SK-N-SH (cell line): ENCODE measurements around the gene DNPEP. TPM values are rescaled to one million over a fixed set of nuclear protein-coding genes. Genes with fewer than 3 reads are reported as not detected.

Experiments
- CTCF ChIA-PET: fragments of 300-600, 350-600 bp; formaldehyde crosslinking; extraction: SDS; loops from one replicate; lab custom pipeline; 2021; lab: Yijun Ruan, JAX
- POLR2A ChIA-PET: fragments of 350-600 bp; sonication (Branson Sonifier 250); formaldehyde crosslinking; extraction: SDS; loops from one replicate; lab custom pipeline; 2020; ENCODE audit warnings: antibody characterized with exemption, inconsistent platforms; lab: Yijun Ruan, JAX
- DNase-seq: peaks from one replicate; pipeline ENCODE4 v3.0.0; 2012
- H2AFZ ChIP-seq: fragments of 200-600 bp; sonication (generic); 2 replicates; pipeline ENCODE4 v1.8.1; 2016; ENCODE audit warnings: antibody characterized with exemption, mild to moderate bottlenecking, low read depth
- H3F3A ChIP-seq: fragments of 200-600 bp; sonication (generic); replicated peaks from 2 replicates; pipeline ENCODE3; 2016; ENCODE audit warnings: antibody characterized with exemption, mild to moderate bottlenecking; ENCODE audit not compliant: insufficient read depth
- H3K27ac ChIP-seq, 2 experiments: fragments of 200-500 bp in 1 of 2; fragments of 200-600 bp in 1 of 2; sonication (Bioruptor generic) in 1 of 2; sonication (generic), shearing (Covaris generic) in 1 of 2; 2 replicates each; pipeline versions ENCODE4 v1.5.1 to v1.6.1; 2014 to 2016; ENCODE audit warnings: low read depth in 2 of 2, inconsistent platforms in 1 of 2, low read length in 1 of 2, mild to moderate bottlenecking in 1 of 2, mixed read lengths in 1 of 2
- H3K27me3 ChIP-seq: fragments of 200-600 bp; sonication (generic), shearing (Covaris generic); 2 replicates; pipeline ENCODE4 v1.6.1; 2016; ENCODE audit warnings: mixed run types; ENCODE audit not compliant: insufficient read depth
- H3K36me3 ChIP-seq, 2 experiments: fragments of 200-500 bp in 1 of 2; fragments of 200-600 bp in 1 of 2; sonication (Bioruptor generic) in 1 of 2; sonication (generic) in 1 of 2; replicated peaks in 1 of 2; 2 replicates each; pipeline versions ENCODE3 to v1.5.1; 2014 to 2016; ENCODE audit warnings: low read length in 1 of 2, mild to moderate bottlenecking in 1 of 2; ENCODE audit not compliant: insufficient read depth in 2 of 2, control insufficient read depth in 1 of 2
- H3K4me1 ChIP-seq, 2 experiments: fragments of 200-500 bp in 1 of 2; fragments of 200-600 bp in 1 of 2; sonication (Bioruptor generic) in 1 of 2; sonication (generic), shearing (Covaris generic) in 1 of 2; 2 replicates each; pipeline versions ENCODE4 v1.5.1 to v1.6.1; 2014 to 2016; ENCODE audit warnings: low read depth in 1 of 2, low read length in 1 of 2, mixed run types in 1 of 2; ENCODE audit not compliant: insufficient read depth in 2 of 2, control insufficient read depth in 1 of 2
- H3K4me2 ChIP-seq: fragments of 200-600 bp; sonication (generic), shearing (Covaris generic); 2 replicates; pipeline ENCODE4 v1.6.1; 2017; ENCODE audit warnings: mixed run types
- H3K4me3 ChIP-seq, 2 experiments: fragments of 200-500 bp in 1 of 2; fragments of 200-600 bp in 1 of 2; sonication (Bioruptor generic) in 1 of 2; sonication (generic), shearing (Covaris generic) in 1 of 2; 2 replicates each; pipeline versions ENCODE4 v1.5.1 to v1.8.1; 2014 to 2016; ENCODE audit warnings: low read depth in 2 of 2, inconsistent platforms in 1 of 2, low read length in 1 of 2, mild to moderate bottlenecking in 1 of 2, mixed read lengths in 1 of 2, moderate library complexity in 1 of 2
- H3K79me2 ChIP-seq: fragments of 200-600 bp; sonication (generic); 2 replicates; pipeline ENCODE4 v1.8.1; 2017; ENCODE audit warnings: mild to moderate bottlenecking; ENCODE audit not compliant: insufficient read depth
- H3K9ac ChIP-seq: fragments of 200-600 bp; sonication (generic); 2 replicates; pipeline ENCODE4 v1.6.1; 2017; ENCODE audit warnings: mixed run types
- H3K9me2 ChIP-seq: fragments of 200-600 bp; sonication (generic); 2 replicates; pipeline ENCODE4 v1.6.1; 2017; ENCODE audit warnings: mixed run types
- H3K9me3 ChIP-seq: fragments of 200-600 bp; sonication (generic); 2 replicates; pipeline ENCODE4 v1.6.1; 2017; ENCODE audit warnings: mixed run types, mild to moderate bottlenecking, moderate library complexity
- H4K20me1 ChIP-seq: fragments of 200-600 bp; sonication (generic); 2 replicates; pipeline ENCODE4 v1.6.1; 2017; ENCODE audit warnings: mild to moderate bottlenecking, mixed run types; ENCODE audit not compliant: insufficient read depth
- CHD2 ChIP-seq: fragments of 150-350 bp; IDR thresholded peaks from 2 replicates; pipeline ENCODE4 v1.6.1; 2018; ENCODE audit warnings: low read length; ENCODE audit not compliant: partially characterized antibody
- EZH2phosphoT487 ChIP-seq: fragments of 200-600 bp; sonication (generic); IDR thresholded peaks from 2 replicates; pipeline ENCODE4 v1.6.1; 2017; ENCODE audit warnings: low read depth, mixed run types, mild to moderate bottlenecking, antibody characterized with exemption, moderate library complexity, borderline replicate concordance
- FOSL2 ChIP-seq: IDR thresholded peaks from 2 replicates; pipeline ENCODE4 v1.4.0; 2012; ENCODE audit warnings: low read depth, mild to moderate bottlenecking, moderate library complexity, borderline replicate concordance
- GABPA ChIP-seq: IDR thresholded peaks from 2 replicates; pipeline ENCODE4 v1.4.0; 2012; ENCODE audit warnings: low read depth, mild to moderate bottlenecking
- MEF2A ChIP-seq: IDR thresholded peaks from 2 replicates; pipeline ENCODE4 v1.4.0; 2012; ENCODE audit warnings: low read depth, borderline replicate concordance
- NFIC ChIP-seq: IDR thresholded peaks from 2 replicates; pipeline ENCODE4 v1.4.0; 2012; ENCODE audit warnings: borderline replicate concordance
- POLR2AphosphoS5 ChIP-seq: IDR thresholded peaks from 2 replicates; pipeline ENCODE4 v1.6.1; 2012; ENCODE audit warnings: low read depth, low read length
- RCOR1 ChIP-seq: fragments of 150-350 bp; IDR thresholded peaks from 2 replicates; pipeline ENCODE4 v1.6.1; 2017; ENCODE audit warnings: antibody characterized with exemption, low read length
- RFX5 ChIP-seq: IDR thresholded peaks from 2 replicates; pipeline ENCODE4 v1.6.1; 2012; ENCODE audit warnings: mild to moderate bottlenecking, improper control_type of control experiment, low read length
- RXRA ChIP-seq: IDR thresholded peaks from 2 replicates; pipeline ENCODE4 v1.4.0; 2012; ENCODE audit warnings: low read depth, mild to moderate bottlenecking, borderline replicate concordance
- SIN3A ChIP-seq: IDR thresholded peaks from 2 replicates; pipeline ENCODE4 v1.6.1; 2012; ENCODE audit warnings: low read depth, mild to moderate bottlenecking, low read length, moderate library complexity, borderline replicate concordance
- SMC3 ChIP-seq: IDR thresholded peaks from 2 replicates; pipeline ENCODE4 v1.6.1; 2012; ENCODE audit warnings: low read depth, low read length, improper control_type of control experiment
- TAF1 ChIP-seq: IDR thresholded peaks from 2 replicates; pipeline ENCODE4 v1.6.1; 2012; ENCODE audit warnings: low read depth, mild to moderate bottlenecking, low read length, moderate library complexity, borderline replicate concordance
- TCF12 ChIP-seq: IDR thresholded peaks from 2 replicates; pipeline ENCODE4 v1.4.0; 2012
- TEAD4 ChIP-seq: IDR thresholded peaks from 2 replicates; pipeline ENCODE4 v1.4.0; 2012; ENCODE audit warnings: mild to moderate bottlenecking, borderline replicate concordance; ENCODE audit not compliant: insufficient read depth
- whole genome bisulfite sequencing: methylation state at CpG from one replicate; pipeline ENCODE4 v1.1.6; 2017; ENCODE audit warnings: low lambda C conversion rate; 5-methylcytosine and 5-hydroxymethylcytosine counted together
- polyA plus RNA-seq, 3 experiments: library from polyadenylated mRNA; depleted of rRNA; stranded (reverse); fragments of >200 nt; gene quantifications; 2 replicates each; pipeline ENCODE4 v1.2.3, GENCODE V29; 2012
- TF ChIP-seq, protein P1 (sequence below): fragments of 150-350 bp; IDR thresholded peaks from 2 replicates; pipeline ENCODE4 v1.6.1; 2017; ENCODE audit warnings: antibody characterized with exemption, low read length, low read depth, borderline replicate concordance
- TF ChIP-seq, protein P2 (sequence below): IDR thresholded peaks from 2 replicates; pipeline ENCODE4 v1.4.0; 2012; ENCODE audit warnings: low read depth, borderline replicate concordance
- TF ChIP-seq, protein P3 (sequence below): IDR thresholded peaks from 2 replicates; pipeline ENCODE4 v1.4.0; 2012; ENCODE audit warnings: low read depth
- TF ChIP-seq, protein P4 (sequence below): fragments of 150-350 bp; IDR thresholded peaks from 2 replicates; pipeline ENCODE4 v1.6.1; 2016; ENCODE audit warnings: mild to moderate bottlenecking, low read depth, low read length
- TF ChIP-seq, protein P5 (sequence below): fragments of 200-600 bp; sonication (generic); IDR thresholded peaks from 2 replicates; pipeline ENCODE4 v1.6.1; 2017; ENCODE audit warnings: antibody characterized with exemption, mild to moderate bottlenecking, moderate library complexity

Gene DNPEP
- polyA plus RNA-seq, 1 of the 3 experiments (the other 2 are of a cell fraction) = 80.7 TPM

DNA sequence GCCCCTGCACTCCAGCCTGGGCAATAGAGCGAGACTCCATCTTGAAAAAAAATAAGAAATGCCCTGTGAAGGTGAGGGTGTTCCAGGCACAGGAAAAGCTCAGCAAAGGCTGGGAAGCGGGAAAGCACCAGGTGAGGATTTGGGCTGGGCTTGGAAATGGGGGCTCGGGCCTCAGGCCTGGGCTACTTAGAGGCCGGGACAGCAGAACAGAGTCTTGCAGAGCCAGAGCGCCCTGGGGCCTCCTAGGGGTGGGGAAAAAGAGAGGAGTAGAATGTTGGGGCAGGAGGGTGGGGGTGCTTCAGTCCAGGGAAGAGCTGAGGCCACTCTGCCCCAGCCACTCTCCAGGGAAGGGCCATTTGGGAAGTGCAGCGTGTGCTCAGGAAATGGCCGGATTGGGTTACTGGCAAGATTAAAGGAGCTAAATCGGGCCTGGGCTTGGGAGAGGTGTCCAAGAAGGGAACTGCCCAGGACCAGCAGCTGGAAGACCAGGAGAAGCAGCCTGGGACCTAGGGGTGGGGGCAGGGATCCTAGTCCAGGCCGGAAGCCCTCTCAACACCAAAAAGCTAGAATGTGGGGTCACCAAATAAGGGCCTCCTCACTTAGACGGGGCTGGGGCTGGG, 16.7 kb upstream of the DNPEP start:
- H3F3A ChIP-seq = peaks cover 9% of the 10 kb centered on the region
- H3K4me2 ChIP-seq = no peak overlapping the region
- POLR2A ChIA-PET = interaction anchor here (1.3 to 1.5 kb wide), 3 partner anchors 51 to 126 kb away, joined by 3 to 4 read pairs (median 4); no protein-coding TSS in a partner anchor
- no peak overlapping the region for H3K9ac ChIP-seq
- DNase-seq = no peak
- CTCF ChIA-PET = interaction anchor here (0.8 to 10.1 kb wide), 29 partner anchors 8 to 285 kb away, joined by 3 to 256 read pairs (median 13); partner anchors contain the start of genes CHPF, DES, DNAJB2 and DNPEP
- no peaks in the 10 kb centered on the region for H3K79me2 ChIP-seq
- H3K4me3 ChIP-seq = no peak overlapping the region
- TF ChIP-seq SIN3A = no peak
- TF ChIP-seq, protein P1, sequence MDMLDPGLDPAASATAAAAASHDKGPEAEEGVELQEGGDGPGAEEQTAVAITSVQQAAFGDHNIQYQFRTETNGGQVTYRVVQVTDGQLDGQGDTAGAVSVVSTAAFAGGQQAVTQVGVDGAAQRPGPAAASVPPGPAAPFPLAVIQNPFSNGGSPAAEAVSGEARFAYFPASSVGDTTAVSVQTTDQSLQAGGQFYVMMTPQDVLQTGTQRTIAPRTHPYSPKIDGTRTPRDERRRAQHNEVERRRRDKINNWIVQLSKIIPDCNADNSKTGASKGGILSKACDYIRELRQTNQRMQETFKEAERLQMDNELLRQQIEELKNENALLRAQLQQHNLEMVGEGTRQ = no peak
- TF ChIP-seq, all 33 proteins: peak for 0
- Histone ChIP-seq H3K36me3 (no peaks in the 10 kb centered on the region), H3K9me2 (no peaks in the 10 kb centered on the region), H3K27me3 (no peaks in the 10 kb centered on the region), H3K9me3 (no peaks in the 10 kb centered on the region), H4K20me1 (no peaks in the 10 kb centered on the region), H2AFZ (no peak overlapping the region), H3K4me1 (peaks cover 19 to 24% of the 10 kb centered on the region in 2 experiments; a peak in 3 of 4 replicates), H3K27ac (no peak overlapping the region)
- WGBS = 97% methylated on average over 10 of the region's 10 CpGs

DNA sequence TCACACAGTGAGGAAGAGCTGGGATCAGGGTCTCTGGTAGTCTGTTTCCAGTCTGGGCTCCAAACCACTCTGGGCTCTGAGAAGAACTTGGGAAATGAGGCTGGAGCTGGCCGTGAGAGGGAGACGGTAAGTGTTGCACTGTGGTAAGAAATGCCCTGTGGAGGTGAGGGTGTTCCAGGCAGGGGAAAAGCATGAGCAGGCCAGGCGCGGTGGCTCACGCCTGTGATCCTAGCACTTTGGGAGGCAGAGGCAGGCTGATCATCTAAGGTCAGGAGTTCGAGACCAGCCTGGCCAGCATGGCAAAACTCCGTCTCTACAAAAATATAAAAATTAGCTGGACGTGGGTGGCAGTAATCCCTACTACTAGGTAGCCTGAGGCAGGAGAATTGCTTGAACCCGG, 16.1 kb upstream of the DNPEP start:
- ChIA-PET POLR2A (interaction anchor here (1.5 kb wide), 1 partner anchor 106 kb away, joined by 4 read pairs; no protein-coding TSS in a partner anchor), CTCF (interaction anchor here (0.6 to 10.1 kb wide), 37 partner anchors 9 to 285 kb away, joined by 3 to 256 read pairs (median 12); partner anchors contain the start of genes ASIC4, CHPF, DES and DNAJB2)
- Histone ChIP-seq H3F3A (peaks cover 9% of the 10 kb centered on the region), H3K9me3 (no peaks in the 10 kb centered on the region), H3K4me3 (no peak overlapping the region), H2AFZ (no peak overlapping the region), H3K79me2 (no peaks in the 10 kb centered on the region), H4K20me1 (no peaks in the 10 kb centered on the region), H3K9me2 (no peaks in the 10 kb centered on the region), H3K27me3 (no peaks in the 10 kb centered on the region), H3K9ac (no peak overlapping the region), H3K36me3 (no peaks in the 10 kb centered on the region), H3K27ac (no peak overlapping the region), H3K4me2 (no peak overlapping the region), H3K4me1 (peaks cover 19 to 24% of the 10 kb centered on the region in 2 experiments; a peak in 3 of 4 replicates)
- 91% methylated on average over 9 of the region's 9 CpGs for WGBS
- DNase-seq = no peak
- TF ChIP-seq FOSL2 = no peak
- TF ChIP-seq TCF12 = no peak
- no peak for TF ChIP-seq TEAD4
- no peak for TF ChIP-seq NFIC
- no peak for TF ChIP-seq SMC3
- TF ChIP-seq, protein P2, sequence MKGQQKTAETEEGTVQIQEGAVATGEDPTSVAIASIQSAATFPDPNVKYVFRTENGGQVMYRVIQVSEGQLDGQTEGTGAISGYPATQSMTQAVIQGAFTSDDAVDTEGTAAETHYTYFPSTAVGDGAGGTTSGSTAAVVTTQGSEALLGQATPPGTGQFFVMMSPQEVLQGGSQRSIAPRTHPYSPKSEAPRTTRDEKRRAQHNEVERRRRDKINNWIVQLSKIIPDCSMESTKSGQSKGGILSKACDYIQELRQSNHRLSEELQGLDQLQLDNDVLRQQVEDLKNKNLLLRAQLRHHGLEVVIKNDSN = no peak
- TF ChIP-seq SIN3A = no peak
- TF ChIP-seq RFX5 = no peak
- no peak for TF ChIP-seq TAF1
- no peak for TF ChIP-seq CHD2
- TF ChIP-seq, protein P3, sequence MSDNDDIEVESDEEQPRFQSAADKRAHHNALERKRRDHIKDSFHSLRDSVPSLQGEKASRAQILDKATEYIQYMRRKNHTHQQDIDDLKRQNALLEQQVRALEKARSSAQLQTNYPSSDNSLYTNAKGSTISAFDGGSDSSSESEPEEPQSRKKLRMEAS = no peak
- no peak for TF ChIP-seq POLR2AphosphoS5
- TF ChIP-seq RXRA = no peak
- TF ChIP-seq, protein P1 = no peak
- TF ChIP-seq, protein P4, sequence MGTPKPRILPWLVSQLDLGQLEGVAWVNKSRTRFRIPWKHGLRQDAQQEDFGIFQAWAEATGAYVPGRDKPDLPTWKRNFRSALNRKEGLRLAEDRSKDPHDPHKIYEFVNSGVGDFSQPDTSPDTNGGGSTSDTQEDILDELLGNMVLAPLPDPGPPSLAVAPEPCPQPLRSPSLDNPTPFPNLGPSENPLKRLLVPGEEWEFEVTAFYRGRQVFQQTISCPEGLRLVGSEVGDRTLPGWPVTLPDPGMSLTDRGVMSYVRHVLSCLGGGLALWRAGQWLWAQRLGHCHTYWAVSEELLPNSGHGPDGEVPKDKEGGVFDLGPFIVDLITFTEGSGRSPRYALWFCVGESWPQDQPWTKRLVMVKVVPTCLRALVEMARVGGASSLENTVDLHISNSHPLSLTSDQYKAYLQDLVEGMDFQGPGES = no peak
- no peak for TF ChIP-seq MEF2A
- no peak for TF ChIP-seq EZH2phosphoT487
- TF ChIP-seq, protein P5, sequence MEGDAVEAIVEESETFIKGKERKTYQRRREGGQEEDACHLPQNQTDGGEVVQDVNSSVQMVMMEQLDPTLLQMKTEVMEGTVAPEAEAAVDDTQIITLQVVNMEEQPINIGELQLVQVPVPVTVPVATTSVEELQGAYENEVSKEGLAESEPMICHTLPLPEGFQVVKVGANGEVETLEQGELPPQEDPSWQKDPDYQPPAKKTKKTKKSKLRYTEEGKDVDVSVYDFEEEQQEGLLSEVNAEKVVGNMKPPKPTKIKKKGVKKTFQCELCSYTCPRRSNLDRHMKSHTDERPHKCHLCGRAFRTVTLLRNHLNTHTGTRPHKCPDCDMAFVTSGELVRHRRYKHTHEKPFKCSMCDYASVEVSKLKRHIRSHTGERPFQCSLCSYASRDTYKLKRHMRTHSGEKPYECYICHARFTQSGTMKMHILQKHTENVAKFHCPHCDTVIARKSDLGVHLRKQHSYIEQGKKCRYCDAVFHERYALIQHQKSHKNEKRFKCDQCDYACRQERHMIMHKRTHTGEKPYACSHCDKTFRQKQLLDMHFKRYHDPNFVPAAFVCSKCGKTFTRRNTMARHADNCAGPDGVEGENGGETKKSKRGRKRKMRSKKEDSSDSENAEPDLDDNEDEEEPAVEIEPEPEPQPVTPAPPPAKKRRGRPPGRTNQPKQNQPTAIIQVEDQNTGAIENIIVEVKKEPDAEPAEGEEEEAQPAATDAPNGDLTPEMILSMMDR = no peak
- no peak for TF ChIP-seq RCOR1
- TF ChIP-seq GABPA = no peak
